Endothelial cell of umbilical vein (primary cell): ENCODE data around the gene PCBD2. TPM values are rescaled to one million over a fixed set of nuclear protein-coding genes. Genes with fewer than 3 reads are reported as not detected.

ENCODE experiments used
- BruUV-seq: library from RNA; stranded (reverse); fragments of 400-500 nt; replicated peaks from 2 replicates; lab custom pipeline; 2021; lab: Mats Ljungman, UMichigan
- CTCF ChIA-PET: fragments of 300-600, 350-600 bp; sonication (Branson Sonifier 250); formaldehyde crosslinking; loops from one replicate; lab custom pipeline; 2021; ENCODE audit warnings: antibody characterized with exemption, inconsistent platforms; lab: Charles Lee
- POLR2A ChIA-PET: fragments of 300-600, 350-600 bp; sonication (Branson Sonifier 250); formaldehyde crosslinking; loops from one replicate; lab custom pipeline; 2021; ENCODE audit warnings: antibody characterized with exemption, inconsistent platforms; lab: Charles Lee
- DNase-seq: peaks from one replicate; pipeline ENCODE4 v3.0.0-alpha.2; 2011; ENCODE audit warnings: low read depth, low spot score
- FAIRE-seq: peaks from 2 replicates; lab custom pipeline; 2011; peaks lifted over from hg19 to GRCh38; lab: Jason Lieb, UNC
- H2AFZ ChIP-seq: 2 replicates; pipeline ENCODE4 v1.6.0; 2012; ENCODE audit warnings: low read depth, low read length, control low read depth, inconsistent platforms
- H3K27ac ChIP-seq: 2 replicates; pipeline ENCODE4 v1.5.1; 2011; ENCODE audit warnings: low read depth, mild to moderate bottlenecking, control low read depth, low read length, moderate library complexity; ENCODE audit not compliant: insufficient read depth
- H3K27me3 ChIP-seq, 2 experiments: 2 replicates each; pipeline versions ENCODE4 v1.6.0 to v1.6.1; 2011; ENCODE audit warnings: low read length in 2 of 2, mixed read lengths in 1 of 2; ENCODE audit not compliant: control insufficient read depth in 2 of 2, insufficient read depth in 2 of 2
- H3K36me3 ChIP-seq, 2 experiments: 2 replicates in 1 of 2; 3 replicates in 1 of 2; pipeline ENCODE4 v1.5.1; 2011; ENCODE audit warnings: low read length in 2 of 2, mild to moderate bottlenecking in 1 of 2, moderate library complexity in 1 of 2; ENCODE audit not compliant: control insufficient read depth in 2 of 2, insufficient read depth in 2 of 2; ENCODE audit errors: extremely low read depth in 1 of 2
- H3K4me1 ChIP-seq: 3 replicates; pipeline ENCODE4 v1.5.1; 2011; ENCODE audit warnings: mild to moderate bottlenecking, low read length; ENCODE audit not compliant: control insufficient read depth, insufficient read depth; ENCODE audit errors: extremely low read depth
- H3K4me2 ChIP-seq: 2 replicates; pipeline ENCODE4 v1.6.1; 2011; ENCODE audit warnings: low read length, control low read depth, mixed read lengths; ENCODE audit not compliant: insufficient read depth
- H3K4me3 ChIP-seq, 3 experiments: fragments of 200-600 bp in 1 of 3; sonication (generic), shearing (Covaris generic) in 1 of 3; replicated peaks in 1 of 3; 2 replicates each; pipeline ENCODE4 v1.5.1; 2011 to 2016; ENCODE audit warnings: control low read depth in 3 of 3, low read length in 3 of 3, mild to moderate bottlenecking in 2 of 3, inconsistent platforms in 1 of 3, low read depth in 1 of 3, moderate library complexity in 1 of 3; ENCODE audit not compliant: insufficient read depth in 1 of 3
- H3K79me2 ChIP-seq: 2 replicates; pipeline ENCODE4 v1.6.0; 2012; ENCODE audit warnings: low read length, inconsistent platforms; ENCODE audit not compliant: control insufficient read depth, insufficient read depth
- H3K9ac ChIP-seq: replicated peaks from 2 replicates; pipeline ENCODE3; 2011; ENCODE audit warnings: low read length, control low read depth; ENCODE audit not compliant: insufficient read depth; ENCODE audit errors: extremely low read depth
- H3K9me1 ChIP-seq: replicated peaks from 3 replicates; pipeline ENCODE4 v1.6.0; 2011; ENCODE audit warnings: mild to moderate bottlenecking, low read length; ENCODE audit not compliant: control insufficient read depth, insufficient read depth; ENCODE audit errors: extremely low read depth
- H3K9me3 ChIP-seq: replicated peaks from 2 replicates; pipeline ENCODE4 v1.5.1; 2012; ENCODE audit warnings: low read length, inconsistent platforms; ENCODE audit not compliant: control insufficient read depth, insufficient read depth
- H4K20me1 ChIP-seq: replicated peaks from 2 replicates; pipeline ENCODE3; 2011; ENCODE audit warnings: mild to moderate bottlenecking, low read length; ENCODE audit not compliant: control insufficient read depth, insufficient read depth; ENCODE audit errors: extremely low read depth
- EZH2 ChIP-seq: IDR thresholded peaks from 2 replicates; pipeline ENCODE4 v1.6.1; 2012; ENCODE audit warnings: borderline replicate concordance, low read depth, mild to moderate bottlenecking, moderate library complexity, low read length, inconsistent platforms; ENCODE audit not compliant: severe bottlenecking
- FOS ChIP-seq: IDR thresholded peaks from 2 replicates; pipeline ENCODE4 v1.6.1; 2011; ENCODE audit warnings: mild to moderate bottlenecking, low read length, moderate library complexity, borderline replicate concordance; ENCODE audit not compliant: insufficient read depth
- GATA2 ChIP-seq: IDR thresholded peaks from 2 replicates; pipeline ENCODE4 v1.7.0; 2011; ENCODE audit warnings: low read depth, mild to moderate bottlenecking, moderate library complexity, mixed read lengths, low read length; ENCODE audit not compliant: insufficient read length, insufficient read depth
- JUN ChIP-seq: IDR thresholded peaks from 2 replicates; pipeline ENCODE4 v1.6.1; 2011; ENCODE audit warnings: borderline replicate concordance, low read depth; ENCODE audit not compliant: insufficient read length, insufficient read depth
- MYC ChIP-seq: IDR thresholded peaks from one replicate; pipeline ENCODE4 v1.6.1; 2011; ENCODE audit warnings: mild to moderate bottlenecking, low read depth, low read length
- POLR2A ChIP-seq: IDR thresholded peaks from 2 replicates; pipeline ENCODE4 v1.6.1; 2012; ENCODE audit warnings: low read depth, mild to moderate bottlenecking, control low read depth, low read length
- POLR2AphosphoS5 ChIP-seq: IDR thresholded peaks from 2 replicates; pipeline ENCODE4 v1.6.1; 2012; ENCODE audit warnings: low read depth, mild to moderate bottlenecking, control low read depth, low read length, moderate library complexity; ENCODE audit not compliant: insufficient read depth
- dilution Hi-C: fragments of 300-500 bp; cut with MboI; formaldehyde crosslinking; loops from one replicate; pipeline ENCODE4 v1.15.0; 2019; ENCODE audit warnings: low sequenced_read_pairs; ENCODE audit not compliant: extremely low pct_ligation_motif_present
- intact Hi-C: fragments of 100-400 bp; cut with micrococcal nuclease; formaldehyde crosslinking; loops from one replicate; pipeline ENCODE4 v1.10.0; 2022
- polyA plus RNA-seq, 4 experiments: library from polyadenylated mRNA; depleted of rRNA in 3 of 4; stranded (reverse) in 3 of 4; unstranded in 1 of 4; fragments of >200 nt; gene quantifications; 2 replicates each; pipeline versions ENCODE4 v1.2.1 to v1.2.3, GENCODE V29; 2011 to 2012; ENCODE audit warnings: missing spikeins in 1 of 4
- total RNA-seq: library from RNA; stranded (reverse); gene quantifications from 2 replicates; pipeline ENCODE4 v1.2.3, GENCODE V29; 2021
- TF ChIP-seq, protein P1 (sequence below): IDR thresholded peaks from 2 replicates; pipeline ENCODE4 v1.6.1; 2011; ENCODE audit not compliant: insufficient read depth, insufficient read length
- TF ChIP-seq, protein P2 (sequence below), 2 donors: IDR thresholded peaks; 1 replicate in 1 of 2; 2 replicates in 1 of 2; pipeline ENCODE4 v1.5.1; 2011; ENCODE audit warnings: low read length in 2 of 2, mild to moderate bottlenecking in 2 of 2, moderate library complexity in 2 of 2, control low read depth in 1 of 2, inconsistent platforms in 1 of 2, low read depth in 1 of 2; ENCODE audit not compliant: insufficient read depth in 1 of 2; ENCODE audit errors: extremely low read depth in 1 of 2

PCBD2 gene
- total and polyA plus RNA-seq, 2 donors (not counting 3 experiments of a cell fraction or from before 2014, with no cell fraction given): 4.0 to 10.7 TPM

DNA sequence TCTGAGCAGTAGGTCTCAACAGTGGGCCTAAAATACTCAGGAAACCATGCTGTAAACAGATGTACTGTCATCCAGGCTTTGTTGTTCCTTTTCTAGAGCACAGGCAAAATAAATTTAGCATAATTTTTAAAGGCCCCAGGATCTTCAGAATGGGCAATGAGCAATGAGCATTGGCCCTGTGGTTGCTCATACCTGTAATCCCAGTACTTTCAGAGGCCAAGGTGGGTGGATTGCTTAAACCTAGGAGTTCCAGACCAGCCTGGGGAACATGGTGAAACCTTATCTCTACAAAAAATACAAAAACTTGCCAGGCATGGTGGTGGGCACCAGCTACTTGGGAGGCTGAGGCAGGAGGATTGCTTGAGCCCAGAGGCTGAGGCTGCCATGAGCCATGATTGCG, 13.5 kb upstream of the PCBD2 start:
- Histone ChIP-seq H3K9ac (no peak overlapping the region), H3K9me1 (no peaks in the 10 kb centered on the region), H2AFZ (no peak overlapping the region), H3K4me2 (no peak overlapping the region), H3K27ac (no peak overlapping the region), H3K4me3 (no peak overlapping the region), H3K79me2 (peaks cover 1% of the 10 kb centered on the region), H3K9me3 (no peaks in the 10 kb centered on the region), H3K36me3 (peaks cover 0 to 2% of the 10 kb centered on the region in 2 experiments), H4K20me1 (no peaks in the 10 kb centered on the region), H3K4me1 (no peaks in the 10 kb centered on the region), H3K27me3 (no peaks in the 10 kb centered on the region)
- CTCF ChIA-PET: no interaction called here
- no peak for FAIRE-seq
- TF ChIP-seq, protein P1, sequence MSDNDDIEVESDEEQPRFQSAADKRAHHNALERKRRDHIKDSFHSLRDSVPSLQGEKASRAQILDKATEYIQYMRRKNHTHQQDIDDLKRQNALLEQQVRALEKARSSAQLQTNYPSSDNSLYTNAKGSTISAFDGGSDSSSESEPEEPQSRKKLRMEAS: no peak
- TF ChIP-seq MYC (no peak), POLR2A (no peak), POLR2AphosphoS5 (no peak), FOS (no peak), JUN (no peak), GATA2 (no peak), EZH2 (no peak)
- TF ChIP-seq, protein P2, sequence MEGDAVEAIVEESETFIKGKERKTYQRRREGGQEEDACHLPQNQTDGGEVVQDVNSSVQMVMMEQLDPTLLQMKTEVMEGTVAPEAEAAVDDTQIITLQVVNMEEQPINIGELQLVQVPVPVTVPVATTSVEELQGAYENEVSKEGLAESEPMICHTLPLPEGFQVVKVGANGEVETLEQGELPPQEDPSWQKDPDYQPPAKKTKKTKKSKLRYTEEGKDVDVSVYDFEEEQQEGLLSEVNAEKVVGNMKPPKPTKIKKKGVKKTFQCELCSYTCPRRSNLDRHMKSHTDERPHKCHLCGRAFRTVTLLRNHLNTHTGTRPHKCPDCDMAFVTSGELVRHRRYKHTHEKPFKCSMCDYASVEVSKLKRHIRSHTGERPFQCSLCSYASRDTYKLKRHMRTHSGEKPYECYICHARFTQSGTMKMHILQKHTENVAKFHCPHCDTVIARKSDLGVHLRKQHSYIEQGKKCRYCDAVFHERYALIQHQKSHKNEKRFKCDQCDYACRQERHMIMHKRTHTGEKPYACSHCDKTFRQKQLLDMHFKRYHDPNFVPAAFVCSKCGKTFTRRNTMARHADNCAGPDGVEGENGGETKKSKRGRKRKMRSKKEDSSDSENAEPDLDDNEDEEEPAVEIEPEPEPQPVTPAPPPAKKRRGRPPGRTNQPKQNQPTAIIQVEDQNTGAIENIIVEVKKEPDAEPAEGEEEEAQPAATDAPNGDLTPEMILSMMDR (IDR thresholded peaks at IDR 0.05; ENCODE audit: extremely low read depth in 1 of 2, insufficient read depth in 1 of 2, low read depth in 1 of 2, low read length in 2 of 2): no peak
- BruUV-seq: no TSS peak
- no peak for DNase-seq
- intact Hi-C loops: no loop called here
- dilution Hi-C loops: no loop called here
- POLR2A ChIA-PET: no interaction called here
